GM03348 (cell line): ENCODE results near the gene THEMIS2.
A peak's percentile ranks its signal among the peaks of the same experiment; 100 is the strongest.
"Not testable (repeated sequence)": the region's sequence is repeated elsewhere in the genome, so short reads cannot be mapped to it uniquely, and the experiment has no call there.

Experiments
- DNase-seq: peaks from one replicate; pipeline ENCODE4 v3.0.0; 2012; ENCODE audit warnings: low spot score

Gene THEMIS2

GRCh38 chr1:27862671-27863537 lies 9.4 kb upstream of the THEMIS2 start:
- peak; percentile 95 for DNase-seq

- DNase-seq = no peak
Measured at GRCh38 chr1:27863538-27863915, 8.8 kb upstream of the THEMIS2 start.

GRCh38 chr1:27864264-27864895 lies 8.0 kb upstream of the THEMIS2 start:
- DNase-seq = no peak

- DNase-seq = no peak
Measured at GRCh38 chr1:27865821-27866220, 6.5 kb upstream of the THEMIS2 start.

GRCh38 chr1:27868556-27868931 lies 3.8 kb upstream of the THEMIS2 start:
- DNase-seq = no peak

GRCh38 chr1:27868932-27869718 lies 3.2 kb upstream of the THEMIS2 start:
- DNase-seq = no peak

- DNase-seq = no peak
Measured at GRCh38 chr1:27869719-27870085, 2.6 kb upstream of the THEMIS2 start.

- DNase-seq = not testable (repeated sequence)
Measured at GRCh38 chr1:27871076-27871475, 1.3 kb upstream of the THEMIS2 start.

GRCh38 chr1:27872802-27873551 lies 633 bp downstream of the THEMIS2 start:
- DNase-seq = peak; percentile 29

GRCh38 chr1:27873671-27874384 lies 1.5 kb downstream of the THEMIS2 start:
- DNase-seq = no peak

- DNase-seq = no peak
Measured at GRCh38 chr1:27876341-27877114, 4.2 kb downstream of the THEMIS2 start.

- no peak for DNase-seq
Measured at GRCh38 chr1:27877115-27877416, 4.7 kb downstream of the THEMIS2 start.

- DNase-seq = no peak
Measured at GRCh38 chr1:27878039-27878438, 5.7 kb downstream of the THEMIS2 start.

- no peak for DNase-seq
Measured at GRCh38 chr1:27878787-27879335, 6.5 kb downstream of the THEMIS2 start.

GRCh38 chr1:27879374-27880082 lies 7.2 kb downstream of the THEMIS2 start:
- DNase-seq = no peak

- DNase-seq = no peak
Measured at GRCh38 chr1:27882543-27882903, 10.2 kb downstream of the THEMIS2 start.

- DNase-seq = no peak
Measured at GRCh38 chr1:27883536-27883935, 11.2 kb downstream of the THEMIS2 start.

- DNase-seq = no peak
Measured at GRCh38 chr1:27884006-27884954, 11.9 kb downstream of the THEMIS2 start.

GRCh38 chr1:27885114-27885528 lies 12.8 kb downstream of the THEMIS2 start:
- no peak for DNase-seq
